ENCODE results near the gene USP11.

The USP11 gene

DNA sequence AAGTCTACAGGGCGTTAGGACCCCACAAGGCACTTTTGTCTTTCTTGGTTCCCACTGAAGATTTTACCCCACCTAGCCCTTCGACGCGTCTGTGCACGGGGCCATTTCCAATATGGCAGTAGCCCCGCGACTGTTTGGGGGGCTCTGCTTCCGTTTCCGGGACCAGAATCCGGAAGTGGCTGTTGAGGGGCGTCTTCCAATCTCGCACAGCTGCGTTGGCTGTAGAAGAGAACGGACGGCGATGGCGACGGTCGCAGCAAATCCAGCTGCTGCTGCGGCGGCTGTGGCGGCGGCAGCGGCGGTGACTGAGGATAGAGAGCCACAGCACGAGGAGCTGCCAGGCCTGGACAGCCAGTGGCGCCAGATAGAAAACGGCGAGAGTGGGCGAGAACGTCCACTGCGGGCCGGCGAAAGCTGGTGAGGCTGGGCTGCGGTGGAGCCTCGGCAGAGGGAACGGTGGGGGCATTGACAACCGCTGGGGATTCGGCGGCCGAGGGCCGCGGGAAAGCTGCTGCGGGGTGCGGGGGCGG is at the start of gene USP11:
TSS of gene USP11 (plus strand) at position 207 of the 530 bp plus-strand sequence. CDS start at position 242, 35 bp downstream.
- peak; percentile 44 for DNase-seq (ENCODE audit: low spot score)

DNA sequence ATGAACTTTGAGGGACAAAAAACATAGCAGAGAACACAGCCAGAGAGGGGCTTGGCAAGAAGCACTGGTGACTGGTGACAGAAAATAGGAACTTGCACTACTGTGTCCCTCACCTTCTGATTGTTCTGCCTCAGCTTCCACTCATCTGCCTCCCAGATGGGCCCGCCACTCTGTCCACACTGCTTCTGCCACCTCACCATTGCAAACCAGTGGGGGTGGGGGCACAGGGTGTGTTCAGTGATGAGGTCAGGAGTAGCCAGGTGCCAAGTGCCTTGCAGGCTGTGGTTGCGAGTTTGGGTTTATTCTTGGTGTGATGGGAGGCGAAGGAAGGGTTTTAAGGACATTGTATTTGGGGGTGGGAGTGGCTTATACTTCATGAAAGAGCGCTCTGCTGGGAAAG is 48.3 kb upstream of the USP11 start:
- no peak for DNase-seq (ENCODE audit: low spot score)

DNA sequence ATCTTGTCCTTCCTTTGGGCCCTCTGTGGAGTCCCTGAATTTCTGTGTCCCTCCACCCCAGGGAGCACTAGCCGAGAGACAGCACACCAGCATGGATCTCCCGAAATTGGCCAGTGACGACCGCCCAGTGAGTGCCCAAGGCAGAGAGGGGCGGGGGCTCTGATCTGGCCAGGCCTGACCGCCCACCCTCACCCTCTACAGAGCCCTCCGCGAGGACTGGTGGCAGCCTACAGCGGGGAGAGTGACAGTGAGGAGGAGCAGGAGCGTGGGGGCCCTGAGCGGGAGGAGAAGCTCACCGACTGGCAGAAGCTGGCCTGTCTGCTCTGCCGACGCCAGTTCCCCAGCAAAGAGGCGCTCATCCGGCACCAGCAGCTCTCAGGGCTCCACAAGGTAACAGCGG is 47.6 kb upstream of the USP11 start:
- DNase-seq (ENCODE audit: low spot score), result no peak

DNA sequence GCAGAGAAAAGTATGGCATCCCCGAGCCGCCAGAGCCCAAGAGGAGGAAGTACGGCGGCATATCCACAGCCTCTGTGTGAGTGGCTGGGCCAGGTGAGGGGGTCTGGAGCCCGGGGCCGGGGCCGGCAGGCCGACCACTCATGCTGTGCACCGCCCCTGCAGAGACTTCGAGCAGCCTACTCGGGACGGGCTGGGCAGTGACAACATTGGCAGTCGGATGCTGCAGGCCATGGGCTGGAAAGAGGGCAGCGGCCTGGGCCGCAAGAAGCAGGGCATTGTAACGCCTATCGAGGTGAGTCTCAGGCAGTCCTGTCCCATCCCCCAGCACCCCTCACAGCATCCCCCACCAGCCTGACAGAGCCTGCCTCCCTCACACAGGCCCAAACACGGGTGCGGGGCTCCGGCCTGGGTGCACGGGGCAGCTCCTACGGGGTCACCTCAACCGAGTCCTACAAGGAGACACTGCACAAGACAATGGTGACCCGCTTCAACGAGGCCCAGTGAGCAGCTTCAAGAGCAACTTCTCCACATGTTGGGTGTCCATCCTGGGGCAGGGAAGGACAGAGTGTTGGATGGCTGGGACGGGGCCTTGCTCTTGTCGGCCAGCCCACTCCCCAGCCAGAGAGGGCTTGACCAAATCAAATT is 46.6 kb upstream of the USP11 start:
- DNase-seq (ENCODE audit: low spot score), result no peak

DNA sequence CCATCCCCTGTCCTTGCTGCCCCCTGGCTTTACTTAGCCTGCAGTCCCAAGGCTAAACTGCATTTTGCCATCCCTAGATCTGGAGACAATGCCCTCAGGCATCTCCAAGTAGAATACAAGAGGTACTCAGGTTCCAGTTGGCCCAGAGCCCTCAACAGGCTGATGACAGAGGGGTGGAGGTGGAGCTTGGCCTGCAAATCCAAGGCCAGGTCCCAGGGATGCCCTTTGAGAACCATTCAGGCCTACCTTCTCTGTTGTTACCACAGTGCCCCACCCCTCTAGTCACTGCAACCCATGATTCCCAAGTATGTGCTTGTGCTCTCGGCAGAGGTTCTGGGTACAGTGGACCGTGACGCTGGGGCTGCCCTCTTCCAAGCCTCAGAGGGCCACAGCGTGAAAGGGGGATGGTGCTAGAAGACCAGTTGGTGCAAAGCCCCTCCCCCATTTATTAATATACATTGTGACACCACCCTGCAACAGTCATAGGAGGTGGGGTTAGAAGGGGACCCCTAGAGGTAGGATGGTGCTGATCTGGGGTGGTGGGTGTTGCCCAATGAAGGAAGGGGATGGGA is 45.6 kb upstream of the USP11 start:
- DNase-seq (ENCODE audit: low spot score), result no peak

DNA sequence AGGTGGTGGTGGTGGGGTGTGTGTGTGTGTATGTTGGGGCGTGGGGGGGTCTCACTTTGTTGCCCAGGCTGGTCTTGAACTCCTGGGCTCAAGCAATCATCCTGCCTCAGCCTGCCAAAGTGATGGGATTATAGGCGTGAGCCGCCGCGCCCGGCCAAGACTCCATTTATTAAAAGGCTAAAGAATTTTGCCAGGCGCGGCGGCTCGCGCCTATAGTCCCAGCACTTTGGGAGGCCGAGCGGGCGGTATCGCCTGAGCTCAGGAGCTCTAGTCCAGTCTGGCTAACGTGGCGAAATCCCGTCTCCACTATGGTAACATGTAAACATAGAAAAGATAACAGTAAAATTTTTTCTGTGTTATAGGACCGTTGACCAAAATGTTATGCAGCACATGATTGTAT is 42.9 kb upstream of the USP11 start:
- no peak for DNase-seq (ENCODE audit: low spot score)

DNA sequence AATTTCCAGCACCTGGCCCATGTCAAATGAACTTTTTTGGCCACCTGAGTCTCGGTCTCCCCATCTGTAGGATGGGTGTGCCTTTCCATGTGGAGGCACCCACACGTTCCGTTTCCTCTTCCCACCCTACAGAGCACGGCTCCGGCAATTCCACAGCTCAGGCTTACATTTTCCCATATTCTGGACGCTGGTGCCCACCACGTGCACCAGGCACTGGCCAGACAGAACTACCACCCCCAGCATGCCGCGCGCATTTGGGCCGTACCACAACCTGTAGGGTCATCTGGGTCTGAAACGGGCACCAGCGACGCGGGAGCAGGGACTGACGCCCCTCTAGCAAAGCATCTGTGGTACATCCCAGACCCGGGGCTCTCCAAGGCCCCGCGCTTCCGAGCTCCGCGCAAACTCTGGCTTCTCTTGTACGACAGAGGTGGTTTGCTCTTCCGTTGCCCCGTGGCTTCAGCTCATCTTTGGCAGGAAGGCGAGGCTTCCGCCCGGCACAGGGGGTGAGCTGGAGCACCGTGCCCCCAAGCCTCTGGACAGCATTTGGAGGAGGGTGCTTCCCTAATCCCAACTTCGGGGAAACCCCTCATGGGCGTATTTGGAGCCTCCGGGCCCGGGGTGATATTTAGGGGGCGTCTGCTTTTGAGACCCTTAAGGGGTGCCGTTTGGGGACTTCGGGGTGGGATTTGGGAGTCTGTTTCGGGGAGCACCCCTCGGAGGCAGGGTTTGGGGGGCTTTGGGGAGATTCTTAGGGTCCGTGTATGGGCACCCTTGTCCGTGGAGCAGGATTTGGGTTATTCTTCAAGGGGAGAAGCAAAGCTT is 42.2 kb upstream of the USP11 start:
- peak; percentile 92 for DNase-seq (ENCODE audit: low spot score)

DNA sequence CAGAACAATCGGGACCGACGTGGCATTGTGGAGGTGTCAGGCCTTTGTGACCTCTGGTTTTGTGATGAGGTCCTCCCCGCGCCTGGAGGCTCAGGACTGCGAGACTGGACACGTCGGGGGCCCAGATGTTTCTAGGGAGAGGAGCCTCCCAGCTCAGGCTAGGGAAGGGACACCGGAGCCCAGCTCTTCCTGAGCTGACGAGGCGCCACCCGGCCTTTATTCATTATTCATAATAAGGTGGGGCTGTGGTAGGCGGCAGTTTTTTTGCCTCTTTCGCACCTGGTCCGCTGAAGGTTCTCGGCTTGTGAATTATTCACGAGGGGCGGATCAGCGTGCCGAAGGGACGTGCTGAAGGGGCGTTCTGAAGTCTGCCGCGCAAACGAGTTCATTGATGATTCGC is 41.5 kb upstream of the USP11 start:
- DNase-seq (ENCODE audit: low spot score), result no peak

DNA sequence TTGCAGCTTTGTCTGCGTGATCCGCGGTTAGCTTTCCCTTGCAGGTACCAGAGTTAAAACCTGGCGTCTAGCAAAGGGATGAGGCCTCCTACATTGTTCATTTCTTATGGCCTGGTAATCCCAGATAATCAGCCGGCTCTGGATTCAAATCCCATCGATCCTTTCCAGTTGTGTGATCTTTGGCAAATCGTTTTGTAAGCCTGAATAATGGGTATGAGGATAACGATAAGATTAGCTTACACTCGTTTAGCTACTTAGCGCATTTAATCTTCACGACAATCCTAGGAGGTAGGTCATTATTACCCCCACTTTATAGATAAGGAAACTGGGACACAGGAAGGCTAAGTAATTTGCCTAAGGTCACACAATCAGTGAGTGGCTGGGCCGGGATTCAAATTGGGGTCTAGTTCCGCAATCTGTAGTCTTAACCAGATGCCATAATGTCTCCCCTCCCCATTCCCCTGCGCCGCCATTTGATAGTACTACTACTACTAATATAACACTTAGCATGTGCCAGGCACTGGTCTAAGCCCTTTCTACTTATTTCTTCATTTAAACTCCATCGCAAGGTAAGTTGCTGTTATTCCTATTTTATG is 40.9 kb upstream of the USP11 start:
- DNase-seq (ENCODE audit: low spot score), result no peak

DNA sequence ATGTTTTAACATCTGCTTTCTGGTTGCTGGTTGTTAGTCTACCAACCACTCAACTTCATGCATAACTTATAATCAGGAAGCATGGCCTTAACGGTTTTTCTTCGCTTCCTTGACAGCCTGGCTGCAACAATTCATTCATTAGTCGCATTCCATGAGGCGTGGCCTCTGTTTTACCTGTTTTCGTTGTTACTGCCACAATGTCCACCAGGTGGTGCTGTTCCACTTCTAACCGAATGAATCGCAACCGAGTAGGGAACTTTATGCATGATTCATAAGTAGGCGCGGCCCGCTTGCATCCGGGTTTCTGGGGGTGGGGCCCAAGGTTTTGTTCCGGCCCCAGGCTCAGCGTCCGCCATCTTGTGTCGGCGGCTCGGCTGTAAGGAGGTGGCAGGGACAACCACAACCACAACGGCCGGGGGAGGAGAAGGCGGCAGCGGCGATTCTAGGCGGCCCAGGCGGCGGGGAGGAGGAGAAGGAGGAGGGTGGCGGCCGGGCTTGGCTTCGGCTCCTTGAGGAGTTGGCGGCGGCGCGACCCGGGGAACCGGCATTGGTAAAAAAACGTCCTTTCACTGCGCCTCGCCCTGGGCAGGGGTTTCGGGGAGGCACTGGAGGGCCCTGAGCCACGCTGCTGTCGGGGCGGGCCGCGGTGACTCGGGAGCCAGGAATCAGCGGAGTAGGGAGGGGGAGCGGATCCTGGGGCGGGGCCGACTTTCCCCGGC is 39.2 kb upstream of the USP11 start, which contains the start of gene UBA1:
TSS of gene UBA1 (plus strand) at position 355 of the 719 bp plus-strand sequence. CDS start 4,974 bp downstream, outside the sequence.
- peak; percentile 98 for DNase-seq (ENCODE audit: low spot score)

DNA sequence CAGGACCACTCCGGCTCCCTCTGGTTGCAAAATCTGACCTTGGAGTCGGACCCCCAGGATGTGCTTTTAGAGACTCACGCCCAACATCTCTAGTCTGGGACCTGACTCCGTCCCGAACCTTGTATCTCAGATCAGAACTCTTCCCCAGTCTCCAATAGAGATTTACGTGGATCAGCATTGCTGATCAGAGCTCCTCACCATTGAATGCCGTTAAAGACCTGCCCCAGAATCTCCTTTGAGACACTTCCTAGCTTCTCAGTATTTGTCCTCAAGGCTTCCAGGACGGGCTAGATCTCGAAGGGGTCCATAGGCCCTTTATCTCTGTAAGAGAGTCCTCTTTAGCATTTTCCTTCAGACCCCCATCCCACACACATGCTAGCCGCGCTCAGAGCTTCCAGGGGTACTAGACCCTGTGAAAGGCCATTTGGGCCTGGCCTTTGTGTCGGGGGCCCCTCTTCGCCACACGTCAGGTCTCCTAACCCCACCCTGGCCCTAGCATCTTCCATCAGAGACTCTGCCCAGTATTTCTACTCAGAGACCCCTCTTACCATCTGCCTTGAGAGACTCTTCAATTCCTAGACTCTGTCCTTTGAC is 38.5 kb upstream of the USP11 start:
- no peak for DNase-seq (ENCODE audit: low spot score)

DNA sequence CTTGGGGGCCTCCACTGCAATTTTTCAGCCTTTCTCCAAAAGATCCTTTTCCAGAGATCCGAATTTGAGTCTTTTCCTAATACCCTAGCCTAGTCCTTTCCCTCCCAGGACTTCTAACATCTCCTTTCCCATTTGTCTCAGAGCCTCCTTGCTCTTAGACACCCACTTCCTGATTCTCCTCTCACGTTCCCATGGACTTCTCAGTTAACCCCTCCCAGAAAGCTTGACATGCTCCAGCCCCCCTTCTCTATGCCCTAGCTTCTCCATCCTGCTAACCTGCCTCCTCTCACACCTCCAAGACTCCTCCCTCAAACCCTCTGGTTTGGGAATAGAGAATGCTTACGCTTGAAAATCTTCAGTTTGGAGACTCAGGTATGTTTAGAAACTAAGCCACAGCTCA is 36.7 kb upstream of the USP11 start:
- no peak for DNase-seq (ENCODE audit: low spot score)

DNA sequence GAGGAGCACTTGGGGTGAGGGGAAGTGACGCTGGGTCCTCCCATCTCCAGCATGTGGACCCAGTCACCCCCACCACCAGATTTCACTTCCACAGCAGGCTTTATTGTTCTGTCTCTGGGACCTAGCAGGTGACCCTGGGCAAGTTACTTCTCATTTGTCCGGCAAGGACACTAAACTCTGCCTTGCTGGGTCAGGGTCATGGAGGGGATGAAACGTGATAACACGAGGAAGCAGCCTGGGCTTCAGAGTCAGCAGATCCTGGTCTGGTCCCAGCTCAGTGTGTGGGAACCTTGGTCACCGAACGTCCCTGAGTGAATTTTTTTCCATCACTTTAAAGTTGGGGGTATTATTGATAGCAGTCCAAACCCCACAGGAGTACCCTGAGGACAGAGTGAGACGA is 35.3 kb upstream of the USP11 start:
- DNase-seq (ENCODE audit: low spot score), result no peak

DNA sequence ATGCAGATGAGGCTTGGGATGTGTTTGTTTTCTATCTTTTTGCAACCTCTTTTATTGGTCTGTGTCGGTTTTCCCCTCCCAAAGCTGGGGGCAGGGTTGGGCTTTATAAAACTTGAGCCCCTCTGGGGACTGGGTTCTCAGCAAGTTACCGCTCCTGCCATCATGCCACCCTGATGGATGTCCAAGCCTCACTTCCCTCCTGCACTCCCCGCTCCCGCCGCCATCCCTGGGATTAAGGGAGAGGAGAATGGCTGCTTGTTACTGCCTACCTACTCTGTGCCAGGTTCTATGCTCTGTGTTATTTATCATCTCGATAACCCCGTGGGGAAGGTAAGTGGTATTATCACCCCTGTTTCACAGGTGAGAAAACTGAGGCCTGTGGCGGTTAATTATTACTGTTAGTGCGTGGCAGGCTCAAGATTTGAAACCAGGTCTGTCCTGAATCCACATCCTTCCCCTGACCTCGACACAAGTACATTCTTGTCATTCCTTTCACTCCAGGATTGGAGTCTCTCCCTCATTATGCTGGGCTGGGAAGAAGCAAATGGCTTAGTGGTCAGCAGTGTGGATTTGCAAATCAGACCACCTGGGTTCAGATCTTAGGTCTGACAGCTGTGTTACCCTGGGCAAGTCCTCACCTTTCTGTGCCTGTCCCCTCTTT is 34.7 kb upstream of the USP11 start:
- DNase-seq (ENCODE audit: low spot score), result peak; percentile 46

DNA sequence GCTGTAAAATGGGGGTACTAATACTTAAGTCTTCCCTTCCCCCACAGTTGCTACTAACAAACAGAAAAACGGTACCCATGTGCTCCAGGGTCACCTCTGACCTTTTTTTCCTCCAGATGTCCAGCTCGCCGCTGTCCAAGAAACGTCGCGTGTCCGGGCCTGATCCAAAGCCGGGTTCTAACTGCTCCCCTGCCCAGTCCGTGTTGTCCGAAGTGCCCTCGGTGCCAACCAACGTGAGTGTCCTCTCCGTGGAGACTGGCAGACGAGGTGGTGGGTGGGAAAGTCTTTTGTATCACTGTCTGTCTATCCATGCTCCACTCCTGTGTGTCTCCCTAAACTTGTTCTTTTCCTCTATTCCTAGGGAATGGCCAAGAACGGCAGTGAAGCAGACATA is 34.1 kb upstream of the USP11 start:
- DNase-seq (ENCODE audit: low spot score), result no peak

DNA sequence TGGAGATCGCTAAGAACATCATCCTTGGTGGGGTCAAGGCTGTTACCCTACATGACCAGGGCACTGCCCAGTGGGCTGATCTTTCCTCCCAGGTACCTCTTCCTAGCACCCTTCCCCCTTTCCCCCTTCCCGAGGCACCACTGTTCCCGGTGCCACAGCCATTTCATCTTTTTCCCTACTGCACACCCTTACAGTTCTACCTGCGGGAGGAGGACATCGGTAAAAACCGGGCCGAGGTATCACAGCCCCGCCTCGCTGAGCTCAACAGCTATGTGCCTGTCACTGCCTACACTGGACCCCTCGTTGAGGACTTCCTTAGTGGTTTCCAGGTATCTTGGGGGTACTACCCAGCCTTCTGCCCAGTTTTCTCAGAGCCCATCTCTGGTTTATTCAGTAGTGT is 33.5 kb upstream of the USP11 start:
- DNase-seq (ENCODE audit: low spot score), result no peak

DNA sequence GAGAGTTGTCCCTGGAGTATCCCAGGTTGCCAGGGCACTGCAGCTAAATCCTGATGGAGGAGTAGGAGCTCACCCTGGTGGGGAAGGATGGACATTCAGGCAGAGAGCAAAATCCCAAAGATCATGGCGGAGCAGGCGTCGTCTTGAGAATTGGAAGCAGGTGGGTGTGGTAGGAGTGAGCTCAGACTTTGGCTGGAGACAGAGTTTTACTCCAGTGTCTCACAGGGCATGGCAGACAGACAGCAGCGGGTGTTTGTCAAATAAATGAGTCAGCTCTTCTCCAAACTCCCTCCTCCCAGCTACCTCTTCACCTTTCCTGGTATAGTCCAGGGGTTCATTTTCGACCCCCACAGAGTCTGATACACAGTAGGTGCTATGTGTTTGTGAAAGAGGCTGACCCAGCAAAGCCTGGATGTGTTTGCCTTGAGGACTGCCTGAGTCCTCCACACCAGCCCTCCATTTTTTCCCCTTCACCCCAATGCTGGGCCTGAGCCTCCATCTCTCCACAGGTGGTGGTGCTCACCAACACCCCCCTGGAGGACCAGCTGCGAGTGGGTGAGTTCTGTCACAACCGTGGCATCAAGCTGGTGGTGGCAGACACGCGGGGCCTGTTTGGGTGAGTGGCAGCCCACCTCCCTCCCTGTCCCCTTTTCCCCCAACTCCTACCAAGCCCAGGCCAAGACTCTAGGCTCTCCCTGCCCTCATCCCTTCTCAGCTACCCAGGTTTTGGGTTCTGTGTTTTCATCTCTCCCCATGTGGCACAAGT is 32.2 kb upstream of the USP11 start:
- no peak for DNase-seq (ENCODE audit: low spot score)

DNA sequence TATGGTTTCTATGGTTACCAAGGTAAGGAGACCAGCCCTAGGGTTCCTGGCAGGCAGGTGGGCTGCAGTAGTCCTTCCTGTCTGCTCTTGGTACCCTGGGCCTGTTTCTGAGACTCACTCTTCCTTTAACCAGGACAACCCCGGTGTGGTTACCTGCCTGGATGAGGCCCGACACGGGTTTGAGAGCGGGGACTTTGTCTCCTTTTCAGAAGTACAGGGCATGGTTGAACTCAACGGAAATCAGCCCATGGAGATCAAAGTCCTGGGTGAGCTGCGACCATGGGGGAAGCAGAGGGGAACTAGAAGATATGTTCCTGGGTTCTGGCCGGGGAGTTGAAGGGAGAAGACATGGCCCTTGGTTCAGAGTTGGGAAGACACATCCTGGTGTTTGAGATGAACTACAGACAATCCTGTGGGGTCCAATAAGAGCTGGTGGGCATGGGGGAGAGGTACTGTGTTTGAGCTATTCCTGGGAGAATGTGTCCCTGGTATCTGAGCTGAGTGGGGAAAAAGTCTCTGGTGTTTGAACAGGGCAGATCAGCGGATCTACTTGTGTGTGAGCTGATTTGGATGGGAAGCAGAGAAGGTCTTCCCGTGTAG is 31.4 kb upstream of the USP11 start:
- DNase-seq (ENCODE audit: low spot score), result no peak

DNA sequence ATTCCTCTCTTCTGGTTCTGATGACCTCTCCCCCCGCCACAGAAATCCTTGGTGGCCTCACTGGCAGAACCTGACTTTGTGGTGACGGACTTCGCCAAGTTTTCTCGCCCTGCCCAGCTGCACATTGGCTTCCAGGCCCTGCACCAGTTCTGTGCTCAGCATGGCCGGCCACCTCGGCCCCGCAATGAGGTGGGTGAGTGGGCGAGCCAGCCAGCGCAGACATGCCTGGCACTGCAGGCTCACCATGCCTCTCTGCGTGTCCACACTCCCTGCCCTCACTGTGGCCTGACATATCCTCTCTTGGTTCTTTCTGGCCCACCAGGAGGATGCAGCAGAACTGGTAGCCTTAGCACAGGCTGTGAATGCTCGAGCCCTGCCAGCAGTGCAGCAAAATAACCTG is 30.5 kb upstream of the USP11 start:
- no peak for DNase-seq (ENCODE audit: low spot score)

DNA sequence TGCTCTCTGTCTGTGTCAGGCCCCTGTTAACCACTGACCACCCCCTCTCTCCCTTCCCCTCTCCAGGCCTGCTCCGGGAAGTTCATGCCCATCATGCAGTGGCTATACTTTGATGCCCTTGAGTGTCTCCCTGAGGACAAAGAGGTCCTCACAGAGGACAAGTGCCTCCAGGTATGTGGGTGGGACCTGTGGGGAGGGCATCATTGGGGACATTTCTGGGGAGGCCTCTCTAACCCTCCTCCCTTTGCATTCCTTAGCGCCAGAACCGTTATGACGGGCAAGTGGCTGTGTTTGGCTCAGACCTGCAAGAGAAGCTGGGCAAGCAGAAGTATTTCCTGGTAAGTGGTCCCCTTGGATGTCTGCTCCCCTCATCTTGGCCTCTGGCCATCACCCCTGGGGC is 29.9 kb upstream of the USP11 start:
- no peak for DNase-seq (ENCODE audit: low spot score)
